ENCODE measurements around the gene NLRP9. TPM values are rescaled to one million over a fixed set of nuclear protein-coding genes. Genes with fewer than 3 reads are reported as not detected.
"Not testable (repeated sequence)": the region's sequence is repeated elsewhere in the genome, so short reads cannot be mapped to it uniquely, and the experiment has no call there.

The NLRP9 gene
- total and polyA plus RNA-seq, 4 experiments from 2014 or later, result not detected

DNA sequence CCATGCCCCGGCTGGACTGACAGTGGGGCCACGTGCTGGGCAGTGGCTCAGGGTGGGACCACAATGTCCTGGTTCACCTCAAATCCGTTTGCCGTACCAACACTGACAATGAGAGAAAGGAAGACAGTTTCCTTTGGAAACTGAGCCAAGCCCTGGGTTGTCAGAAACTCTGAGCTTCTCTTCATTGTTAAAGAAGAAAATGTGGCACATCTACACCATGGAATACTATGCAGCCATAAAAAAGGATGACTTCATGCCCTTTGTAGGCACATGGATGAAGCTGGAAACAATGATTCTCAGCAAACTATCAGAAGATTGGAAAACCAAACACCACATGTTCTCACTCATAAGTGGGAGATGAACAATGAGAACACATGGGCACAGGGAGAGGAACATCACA lies 18.6 kb upstream of the NLRP9 start:
- H3K36me3 Mint-ChIP-seq; H3K27ac Mint-ChIP-seq; H3K4me3 ChIP-seq (ENCODE audit: low read length in 2 of 2); DNase-seq; H3K27ac ChIP-seq (ENCODE audit: low read depth, low read length); POLR2A ChIA-PET (ENCODE audit: partially characterized antibody); H3K4me1 Mint-ChIP-seq; H3K4me3 Mint-ChIP-seq; H3K27me3 ChIP-seq (ENCODE audit: insufficient read depth, low read length); H3K4me1 ChIP-seq (ENCODE audit: insufficient read depth, low read length); H3K36me3 ChIP-seq (ENCODE audit: insufficient read depth, low read length); H3K9me3 ChIP-seq (ENCODE audit: control insufficient read depth in 1 of 2, low read length in 2 of 2); intact Hi-C loops (cut with micrococcal nuclease); CTCF ChIA-PET (ENCODE audit: partially characterized antibody); H3K9me3 Mint-ChIP-seq: not testable (repeated sequence)
- peaks cover 19 to 24% of the 10 kb centered on the region in 2 donors for H3K27me3 Mint-ChIP-seq

GRCh38 chr19:55753401-55753800 lies 15.2 kb upstream of the NLRP9 start:
- H3K4me3 ChIP-seq (ENCODE audit: low read length in 2 of 2), result no peak overlapping the region
- H3K27me3 ChIP-seq (ENCODE audit: insufficient read depth, low read length), result no peaks in the 10 kb centered on the region
- H3K4me1 ChIP-seq (ENCODE audit: insufficient read depth, low read length), result no peaks in the 10 kb centered on the region
- no peak overlapping the region for H3K4me3 Mint-ChIP-seq
- intact Hi-C loops (cut with micrococcal nuclease), result no loop called here
- ChIA-PET CTCF (ENCODE audit: partially characterized antibody) (no interaction called here), POLR2A (ENCODE audit: partially characterized antibody) (no interaction called here)
- H3K27ac ChIP-seq (ENCODE audit: low read depth, low read length), result no peak overlapping the region
- peaks cover 10 to 14% of the 10 kb centered on the region in 2 donors for H3K27me3 Mint-ChIP-seq
- no peak for DNase-seq
- no peaks in the 10 kb centered on the region for H3K36me3 Mint-ChIP-seq
- no peaks in the 10 kb centered on the region for H3K4me1 Mint-ChIP-seq
- H3K36me3 ChIP-seq (ENCODE audit: insufficient read depth, low read length), result no peaks in the 10 kb centered on the region
- H3K27ac Mint-ChIP-seq, result no peak overlapping the region
- H3K9me3 Mint-ChIP-seq, result peaks cover 0 to 5% (median 0%) of the 10 kb centered on the region in 8 donors
- no peaks in the 10 kb centered on the region for H3K9me3 ChIP-seq (ENCODE audit: control insufficient read depth in 1 of 2, low read length in 2 of 2)

- H3K4me3 Mint-ChIP-seq, result no peak overlapping the region
- no peaks in the 10 kb centered on the region for H3K4me1 ChIP-seq (ENCODE audit: insufficient read depth, low read length)
- H3K36me3 ChIP-seq (ENCODE audit: insufficient read depth, low read length), result no peaks in the 10 kb centered on the region
- H3K9me3 ChIP-seq (ENCODE audit: control insufficient read depth in 1 of 2, low read length in 2 of 2), result no peaks in the 10 kb centered on the region
- no peak overlapping the region for H3K27ac ChIP-seq (ENCODE audit: low read depth, low read length)
- ChIA-PET POLR2A (ENCODE audit: partially characterized antibody) (no interaction called here), CTCF (ENCODE audit: partially characterized antibody) (no interaction called here)
- peaks cover 9 to 14% of the 10 kb centered on the region in 2 donors for H3K27me3 Mint-ChIP-seq
- H3K36me3 Mint-ChIP-seq, result no peaks in the 10 kb centered on the region
- intact Hi-C loops (cut with micrococcal nuclease), result no loop called here
- no peak for DNase-seq
- H3K4me1 Mint-ChIP-seq, result no peaks in the 10 kb centered on the region
- no peak overlapping the region for H3K27ac Mint-ChIP-seq
- peaks cover 0 to 4% (median 0%) of the 10 kb centered on the region in 8 donors for H3K9me3 Mint-ChIP-seq
- no peaks in the 10 kb centered on the region for H3K27me3 ChIP-seq (ENCODE audit: insufficient read depth, low read length)
- no peak overlapping the region for H3K4me3 ChIP-seq (ENCODE audit: low read length in 2 of 2)
These were observed 12.5 kb upstream of the NLRP9 start for GRCh38 chr19:55750715-55751114.

GRCh38 chr19:55730378-55730777 lies 7.8 kb downstream of the NLRP9 start:
- CTCF ChIA-PET (ENCODE audit: partially characterized antibody); H3K27me3 Mint-ChIP-seq; H3K4me1 Mint-ChIP-seq; H3K4me1 ChIP-seq (ENCODE audit: insufficient read depth, low read length); H3K27ac ChIP-seq (ENCODE audit: low read depth, low read length); H3K9me3 Mint-ChIP-seq; H3K4me3 ChIP-seq (ENCODE audit: low read length in 2 of 2); intact Hi-C loops (cut with micrococcal nuclease); H3K36me3 Mint-ChIP-seq; H3K36me3 ChIP-seq (ENCODE audit: insufficient read depth, low read length); H3K27me3 ChIP-seq (ENCODE audit: insufficient read depth, low read length); DNase-seq; H3K27ac Mint-ChIP-seq; H3K9me3 ChIP-seq (ENCODE audit: control insufficient read depth in 1 of 2, low read length in 2 of 2); POLR2A ChIA-PET (ENCODE audit: partially characterized antibody): not testable (repeated sequence)
- peak overlapping the region in 1 of 8 donors; percentile 49 for H3K4me3 Mint-ChIP-seq

DNA sequence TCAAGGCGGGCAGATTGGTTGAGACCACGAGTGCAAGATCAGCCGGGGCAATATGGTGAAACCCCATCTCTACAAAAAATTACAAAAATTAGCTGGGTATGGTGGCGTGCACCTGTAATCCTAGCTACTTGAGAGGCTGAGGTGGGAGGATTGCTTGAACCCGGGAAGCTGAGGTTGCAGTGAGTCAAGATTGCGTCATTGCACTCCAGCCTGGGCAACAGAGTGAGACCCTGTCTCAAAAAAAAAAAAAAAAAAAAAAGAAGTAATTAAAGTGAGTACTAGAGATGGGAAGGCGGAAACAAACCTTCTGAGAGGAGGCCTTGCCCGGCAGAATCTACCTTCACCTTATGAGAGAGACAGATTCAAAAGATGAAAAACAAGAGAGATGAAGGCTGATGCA lies 14.7 kb downstream of the NLRP9 start:
- no peaks in the 10 kb centered on the region for H3K4me1 Mint-ChIP-seq
- peaks cover 11 to 38% (median 24%) of the 10 kb centered on the region in 8 donors for H3K9me3 Mint-ChIP-seq
- no peaks in the 10 kb centered on the region for H3K9me3 ChIP-seq (ENCODE audit: control insufficient read depth in 1 of 2, low read length in 2 of 2)
- no peaks in the 10 kb centered on the region for H3K36me3 ChIP-seq (ENCODE audit: insufficient read depth, low read length)
- H3K4me1 ChIP-seq (ENCODE audit: insufficient read depth, low read length), result no peaks in the 10 kb centered on the region
- intact Hi-C loops (cut with micrococcal nuclease), result no loop called here
- peaks cover 25 to 34% of the 10 kb centered on the region in 2 donors for H3K27me3 Mint-ChIP-seq
- H3K27ac Mint-ChIP-seq, result no peak overlapping the region
- H3K27me3 ChIP-seq (ENCODE audit: insufficient read depth, low read length), result peaks cover 5% of the 10 kb centered on the region
- no peak overlapping the region for H3K27ac ChIP-seq (ENCODE audit: low read depth, low read length)
- no peak for DNase-seq
- peaks cover 6 to 12% of the 10 kb centered on the region in 2 donors for H3K36me3 Mint-ChIP-seq
- no peak overlapping the region for H3K4me3 ChIP-seq (ENCODE audit: low read length in 2 of 2)
- ChIA-PET POLR2A (ENCODE audit: partially characterized antibody) (no interaction called here), CTCF (ENCODE audit: partially characterized antibody) (no interaction called here)
- no peak overlapping the region for H3K4me3 Mint-ChIP-seq

DNA sequence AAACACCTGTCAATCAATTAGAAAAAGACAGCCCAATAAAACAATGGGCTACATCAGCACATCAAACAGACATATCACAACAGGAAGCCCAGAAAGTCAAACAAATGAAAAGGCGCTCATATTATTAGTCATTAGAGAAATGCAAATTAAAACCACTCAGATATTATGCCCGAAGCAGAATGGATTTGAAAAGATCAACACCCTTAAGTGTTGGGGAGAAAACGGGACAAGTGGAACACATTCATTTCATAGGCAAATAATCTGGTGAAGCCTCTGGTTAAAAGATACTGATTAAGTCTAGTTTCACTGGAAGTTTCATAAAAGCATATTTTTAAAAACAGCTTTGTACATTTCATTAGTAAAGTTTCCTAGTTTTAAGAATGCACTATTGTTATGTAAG lies 17.4 kb downstream of the NLRP9 start:
- H3K4me3 ChIP-seq (ENCODE audit: low read length in 2 of 2), result no peak overlapping the region
- no peaks in the 10 kb centered on the region for H3K36me3 ChIP-seq (ENCODE audit: insufficient read depth, low read length)
- Mint-ChIP-seq H3K27me3 (peaks cover 37 to 51% of the 10 kb centered on the region in 2 donors), H3K4me3 (no peak overlapping the region), H3K27ac (peak overlapping the region in 1 of 7 donors; percentile 36), H3K36me3 (peaks cover 6 to 12% of the 10 kb centered on the region in 2 donors), H3K4me1 (no peaks in the 10 kb centered on the region), H3K9me3 (peaks cover 11 to 38% (median 25%) of the 10 kb centered on the region in 8 donors)
- no peak overlapping the region for H3K27ac ChIP-seq (ENCODE audit: low read depth, low read length)
- no peaks in the 10 kb centered on the region for H3K4me1 ChIP-seq (ENCODE audit: insufficient read depth, low read length)
- no peaks in the 10 kb centered on the region for H3K9me3 ChIP-seq (ENCODE audit: control insufficient read depth in 1 of 2, low read length in 2 of 2)
- POLR2A ChIA-PET (ENCODE audit: partially characterized antibody), result no interaction called here
- peaks cover 6% of the 10 kb centered on the region for H3K27me3 ChIP-seq (ENCODE audit: insufficient read depth, low read length)
- CTCF ChIA-PET (ENCODE audit: partially characterized antibody), result interaction anchor here (0.6 kb wide), 1 partner anchor 842 kb away, joined by 3 read pairs; no protein-coding TSS in a partner anchor
- intact Hi-C loops (cut with micrococcal nuclease), result no loop called here
- DNase-seq, result no peak

DNA sequence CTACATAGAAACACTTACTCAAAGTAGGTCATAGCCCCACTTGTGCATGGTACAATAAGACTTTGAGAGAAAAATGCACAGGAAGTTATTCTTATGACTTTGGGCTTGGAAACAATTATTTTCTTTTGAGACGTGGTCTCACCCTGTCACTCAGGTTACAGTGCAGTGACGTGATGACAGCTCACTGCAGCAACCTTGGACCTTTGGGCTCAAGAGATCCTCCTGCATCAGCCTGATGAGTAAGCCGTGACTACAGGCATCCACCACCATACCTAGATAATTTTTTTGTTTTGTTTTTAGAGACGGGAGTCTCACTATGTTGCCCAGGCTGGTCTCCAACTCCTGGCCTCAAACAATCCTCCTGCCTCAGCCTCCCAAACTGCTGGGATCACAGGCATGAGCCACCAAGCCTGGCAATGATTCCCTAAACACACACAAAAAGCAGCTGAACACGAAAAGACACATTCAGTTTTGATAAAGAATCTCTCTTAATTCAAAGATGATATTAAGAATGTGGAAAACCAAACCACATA lies 17.9 kb downstream of the NLRP9 start:
- H3K4me1 Mint-ChIP-seq, result no peaks in the 10 kb centered on the region
- DNase-seq, result no peak
- H3K4me3 Mint-ChIP-seq, result no peak overlapping the region
- Histone ChIP-seq H3K4me3 (ENCODE audit: low read length in 2 of 2) (no peak overlapping the region), H3K27me3 (ENCODE audit: insufficient read depth, low read length) (peaks cover 6% of the 10 kb centered on the region), H3K4me1 (ENCODE audit: insufficient read depth, low read length) (no peaks in the 10 kb centered on the region), H3K9me3 (ENCODE audit: control insufficient read depth in 1 of 2, low read length in 2 of 2) (no peaks in the 10 kb centered on the region), H3K36me3 (ENCODE audit: insufficient read depth, low read length) (no peaks in the 10 kb centered on the region), H3K27ac (ENCODE audit: low read depth, low read length) (no peak overlapping the region)
- peaks cover 11 to 38% (median 25%) of the 10 kb centered on the region in 8 donors for H3K9me3 Mint-ChIP-seq
- ChIA-PET CTCF (ENCODE audit: partially characterized antibody) (no interaction called here), POLR2A (ENCODE audit: partially characterized antibody) (no interaction called here)
- peaks cover 6 to 12% of the 10 kb centered on the region in 2 donors for H3K36me3 Mint-ChIP-seq
- no peak overlapping the region for H3K27ac Mint-ChIP-seq
- H3K27me3 Mint-ChIP-seq, result peaks cover 37 to 51% of the 10 kb centered on the region in 2 donors
- intact Hi-C loops (cut with micrococcal nuclease), result no loop called here

All from CD4-positive, alpha-beta memory T cell (primary cell).